ENCODE data around the gene THOC6.

THOC6 gene

DNA sequence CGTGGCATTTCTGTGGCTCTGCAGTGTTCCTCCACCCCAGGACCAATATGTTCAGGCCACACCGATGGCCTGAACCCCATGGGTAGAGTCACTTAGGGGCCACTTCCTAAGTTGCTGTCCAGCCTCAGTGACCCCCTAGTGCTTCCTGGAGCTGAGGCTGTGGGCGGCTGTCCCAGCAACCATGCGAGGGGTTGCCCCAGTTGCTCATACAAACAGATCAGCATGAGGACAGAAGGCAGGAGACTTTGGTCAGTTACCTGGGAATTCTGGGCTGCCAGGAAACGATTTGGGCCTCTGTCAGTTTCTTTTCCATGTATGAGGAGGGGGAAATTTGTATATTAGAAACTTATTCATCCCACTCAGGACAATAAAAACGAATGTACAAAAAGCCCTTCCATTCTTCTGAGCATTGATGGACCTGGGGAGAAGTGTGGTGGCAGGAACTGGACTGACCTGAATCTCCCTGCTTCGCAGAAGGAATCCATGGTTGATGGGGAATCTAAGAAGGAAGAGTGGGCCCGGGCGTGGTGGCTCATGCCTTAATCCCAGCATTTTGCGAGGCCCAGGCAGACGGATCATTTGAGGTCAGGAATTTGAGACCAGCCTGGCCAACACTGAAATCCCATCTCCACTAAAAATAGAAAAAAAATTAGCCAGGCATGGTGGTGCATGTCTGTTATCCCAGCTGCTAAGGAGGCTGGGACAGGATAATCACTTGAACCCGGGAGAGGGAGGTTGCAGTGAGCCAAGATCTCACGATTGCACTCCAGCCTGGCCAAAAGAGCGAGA, 36.7 kb downstream of the THOC6 start:
- H3K4me3 ChIP-seq (ENCODE audit: low read length): no peak overlapping the region
- TF ChIP-seq, protein P1, sequence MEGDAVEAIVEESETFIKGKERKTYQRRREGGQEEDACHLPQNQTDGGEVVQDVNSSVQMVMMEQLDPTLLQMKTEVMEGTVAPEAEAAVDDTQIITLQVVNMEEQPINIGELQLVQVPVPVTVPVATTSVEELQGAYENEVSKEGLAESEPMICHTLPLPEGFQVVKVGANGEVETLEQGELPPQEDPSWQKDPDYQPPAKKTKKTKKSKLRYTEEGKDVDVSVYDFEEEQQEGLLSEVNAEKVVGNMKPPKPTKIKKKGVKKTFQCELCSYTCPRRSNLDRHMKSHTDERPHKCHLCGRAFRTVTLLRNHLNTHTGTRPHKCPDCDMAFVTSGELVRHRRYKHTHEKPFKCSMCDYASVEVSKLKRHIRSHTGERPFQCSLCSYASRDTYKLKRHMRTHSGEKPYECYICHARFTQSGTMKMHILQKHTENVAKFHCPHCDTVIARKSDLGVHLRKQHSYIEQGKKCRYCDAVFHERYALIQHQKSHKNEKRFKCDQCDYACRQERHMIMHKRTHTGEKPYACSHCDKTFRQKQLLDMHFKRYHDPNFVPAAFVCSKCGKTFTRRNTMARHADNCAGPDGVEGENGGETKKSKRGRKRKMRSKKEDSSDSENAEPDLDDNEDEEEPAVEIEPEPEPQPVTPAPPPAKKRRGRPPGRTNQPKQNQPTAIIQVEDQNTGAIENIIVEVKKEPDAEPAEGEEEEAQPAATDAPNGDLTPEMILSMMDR (conservative IDR thresholded peaks at IDR 0.05; ENCODE audit: low read depth, low read length): no peak
- no peak for DNase-seq (ENCODE audit: low read depth)

GRCh38 chr16:3062553-3062952, 38.7 kb downstream of the THOC6 start:
- H3K4me3 ChIP-seq (ENCODE audit: low read length): no peak overlapping the region
- DNase-seq (ENCODE audit: low read depth): no peak
- TF ChIP-seq, protein P1 (conservative IDR thresholded peaks at IDR 0.05; ENCODE audit: low read depth, low read length): no peak

DNA sequence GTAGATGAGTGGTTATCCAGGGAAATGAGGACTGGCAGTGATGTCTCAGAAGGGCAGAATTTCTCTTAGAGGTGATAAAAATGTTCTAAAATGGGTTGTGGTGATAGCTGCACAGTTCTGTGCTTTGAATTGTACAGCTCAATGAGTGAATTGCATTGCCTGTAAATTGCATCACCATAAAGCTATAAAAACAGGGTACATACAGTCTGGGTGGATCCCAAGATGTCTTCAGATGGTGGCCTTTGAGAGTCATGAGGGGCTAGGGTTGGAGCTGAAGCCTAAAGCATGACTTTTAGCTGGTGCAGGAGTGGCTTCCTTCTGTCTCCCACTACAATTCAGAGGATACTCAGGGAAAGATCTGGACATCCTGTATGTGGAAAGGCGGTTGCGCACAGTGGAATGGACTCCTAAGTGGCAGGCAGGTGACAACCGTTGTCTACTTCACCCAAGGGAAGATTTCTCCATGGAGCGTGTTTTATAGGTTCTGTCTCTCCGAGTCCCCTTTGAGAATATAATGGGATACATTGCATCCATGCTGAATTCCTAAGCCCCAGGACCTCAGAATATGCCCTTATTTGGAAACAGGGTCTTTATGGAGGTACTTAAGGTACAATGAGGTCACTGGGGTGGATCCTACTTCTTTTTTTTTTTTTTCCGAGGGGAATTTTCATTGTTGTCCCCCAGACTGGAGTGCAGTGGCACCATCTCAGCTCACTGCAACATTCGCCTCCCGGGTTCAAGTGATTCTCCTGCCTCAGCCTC, 40.0 kb downstream of the THOC6 start:
- H3K4me3 ChIP-seq (ENCODE audit: low read length): no peak overlapping the region
- TF ChIP-seq, protein P1 (conservative IDR thresholded peaks at IDR 0.05; ENCODE audit: low read depth, low read length): no peak
- DNase-seq (ENCODE audit: low read depth): no peak

- DNase-seq (ENCODE audit: low read depth): no peak
- H3K4me3 ChIP-seq (ENCODE audit: low read length): no peak within 1 kb of the TSS
- TF ChIP-seq, protein P1 (conservative IDR thresholded peaks at IDR 0.05; ENCODE audit: low read depth, low read length): no peak
These were observed 41.4 kb downstream of the THOC6 start, which contains the start of gene IL32 for GRCh38 chr16:3065069-3065741. TSS of gene IL32 (plus strand) at chr16:3065640. CDS start at chr16:3065812, 172 bp downstream.

GRCh38 chr16:3065742-3066439, 42.1 kb downstream of the THOC6 start:
- DNase-seq (ENCODE audit: low read depth): no peak
- H3K4me3 ChIP-seq (ENCODE audit: low read length): no peak overlapping the region
- TF ChIP-seq, protein P1 (conservative IDR thresholded peaks at IDR 0.05; ENCODE audit: low read depth, low read length): no peak

DNA sequence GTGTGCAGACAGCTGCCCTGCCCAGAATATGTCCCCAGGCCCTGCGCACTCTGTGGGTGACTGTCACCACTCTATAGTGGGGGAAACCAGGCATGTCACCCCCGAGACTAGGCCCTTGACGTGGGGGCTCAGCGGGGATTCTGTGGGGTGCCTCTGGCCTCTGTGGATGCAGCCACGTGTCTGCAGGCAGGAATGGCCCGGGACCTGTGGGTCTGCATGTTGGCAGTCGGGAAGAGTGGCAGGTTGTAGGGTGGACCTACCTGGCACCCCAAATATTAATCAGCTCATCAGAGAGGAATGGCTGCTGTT, 42.6 kb downstream of the THOC6 start:
- no peak overlapping the region for H3K4me3 ChIP-seq (ENCODE audit: low read length)
- DNase-seq (ENCODE audit: low read depth): no peak
- TF ChIP-seq, protein P1 (conservative IDR thresholded peaks at IDR 0.05; ENCODE audit: low read depth, low read length): no peak
